ACC112 (cell line): ENCODE measurements around the gene SREBF2.

Experiments
- H2AFZ ChIP-seq: fragments of 200-600 bp; sonication (generic); one replicate; pipeline ENCODE4 v1.6.0; 2017; ENCODE audit warnings: antibody characterized with exemption, low read length; ENCODE audit not compliant: unreplicated experiment
- H3K27ac ChIP-seq: fragments of 200-600 bp; sonication (generic); 2 replicates; pipeline ENCODE4 v1.5.1; 2014; ENCODE audit warnings: low read depth, mild to moderate bottlenecking, antibody characterized with exemption, low read length, moderate library complexity
- H3K27me3 ChIP-seq: fragments of 200-600 bp; sonication (generic); 2 replicates; pipeline ENCODE4 v1.6.1; 2014; ENCODE audit warnings: mild to moderate bottlenecking, antibody characterized with exemption, low read length, moderate library complexity, mixed read lengths; ENCODE audit not compliant: insufficient read depth
- H3K36me3 ChIP-seq: fragments of 200-600 bp; sonication (generic); 2 replicates; pipeline ENCODE4 v1.6.1; 2016; ENCODE audit warnings: mild to moderate bottlenecking, antibody characterized with exemption, low read length, moderate library complexity, mixed read lengths; ENCODE audit not compliant: insufficient read depth
- H3K4me1 ChIP-seq: fragments of 200-600 bp; sonication (generic); one replicate; pipeline ENCODE4 v1.6.1; 2016; ENCODE audit warnings: low read length, mixed read lengths; ENCODE audit not compliant: insufficient read depth, unreplicated experiment, control insufficient read depth
- H3K4me3 ChIP-seq: fragments of 200-600 bp; sonication (generic); 2 replicates; pipeline ENCODE4 v1.5.1; 2014; ENCODE audit warnings: mild to moderate bottlenecking, low read depth, low read length
- H3K79me2 ChIP-seq: fragments of 200-600 bp; sonication (generic); one replicate; pipeline ENCODE4 v1.6.0; 2016; ENCODE audit warnings: low read length; ENCODE audit not compliant: control insufficient read depth, unreplicated experiment, insufficient read depth

Gene SREBF2

DNA sequence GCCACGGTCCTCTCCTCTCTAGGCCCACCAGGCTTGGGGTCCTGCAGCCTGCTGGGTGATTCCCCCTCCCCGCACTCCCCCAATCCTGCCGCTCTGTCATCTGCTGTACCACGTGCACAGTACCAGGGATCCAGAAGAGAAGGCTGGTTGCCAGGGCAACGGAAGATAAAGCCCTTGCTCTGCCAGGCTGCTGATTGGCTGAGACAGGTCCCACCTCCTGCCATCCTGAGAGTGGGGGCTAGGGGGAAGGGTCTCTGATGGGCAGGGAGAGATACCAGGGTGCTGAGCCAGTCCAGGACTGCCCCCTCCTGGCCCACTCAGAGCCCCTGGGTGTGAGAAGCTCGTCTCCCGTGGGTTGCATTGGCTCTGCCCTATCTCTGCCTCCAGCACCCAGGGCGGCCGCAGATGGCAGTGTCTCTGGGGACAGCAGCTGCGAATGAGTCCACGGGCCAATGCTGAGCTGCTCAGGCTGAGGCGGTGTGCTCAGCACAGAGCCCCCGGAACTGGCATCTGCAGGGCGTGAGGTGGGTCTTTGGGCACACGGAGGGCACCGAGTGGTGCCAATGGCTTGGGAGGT lies 119.1 kb downstream of the SREBF2 start, which contains the start of gene SMIM45:
Gene SMIM45, plus strand, starts transcription at position 253 of the 577 bp plus-strand sequence.
- Histone ChIP-seq H2AFZ (no peak within 1 kb of the TSS), H3K27ac (no peak within 1 kb of the TSS), H3K79me2 (no peaks in the 10 kb centered on the region), H3K4me1 (no peaks in the 10 kb centered on the region), H3K4me3 (no peak within 1 kb of the TSS), H3K27me3 (no peaks in the 10 kb centered on the region), H3K36me3 (no peaks in the 10 kb centered on the region)

DNA sequence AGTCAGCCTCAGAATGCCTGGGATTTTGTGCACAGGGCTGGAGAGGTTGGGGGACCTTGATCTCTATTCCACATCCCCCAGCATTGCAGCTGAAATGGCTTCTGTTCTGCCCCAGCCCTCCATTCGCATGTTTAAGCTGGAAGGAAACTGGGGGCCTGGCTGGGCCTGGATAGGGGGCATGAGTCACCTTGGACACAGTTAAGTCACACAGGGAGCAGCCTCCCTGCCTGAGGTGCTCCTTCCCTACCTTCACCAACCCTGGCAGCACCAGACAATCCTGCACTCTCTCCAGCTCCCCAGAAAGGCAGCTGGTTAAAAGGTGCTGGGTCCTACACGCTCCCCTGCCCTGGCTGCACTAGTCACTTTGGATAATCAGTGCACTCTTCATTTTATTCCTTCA lies 119.8 kb downstream of the SREBF2 start:
- H3K27me3 ChIP-seq = no peaks in the 10 kb centered on the region
- no peaks in the 10 kb centered on the region for H3K36me3 ChIP-seq
- no peak overlapping the region for H2AFZ ChIP-seq
- H3K79me2 ChIP-seq = no peaks in the 10 kb centered on the region
- no peak overlapping the region for H3K4me3 ChIP-seq
- H3K4me1 ChIP-seq = no peaks in the 10 kb centered on the region
- no peak overlapping the region for H3K27ac ChIP-seq
